ENCODE data around the gene SPACA9.

DNA sequence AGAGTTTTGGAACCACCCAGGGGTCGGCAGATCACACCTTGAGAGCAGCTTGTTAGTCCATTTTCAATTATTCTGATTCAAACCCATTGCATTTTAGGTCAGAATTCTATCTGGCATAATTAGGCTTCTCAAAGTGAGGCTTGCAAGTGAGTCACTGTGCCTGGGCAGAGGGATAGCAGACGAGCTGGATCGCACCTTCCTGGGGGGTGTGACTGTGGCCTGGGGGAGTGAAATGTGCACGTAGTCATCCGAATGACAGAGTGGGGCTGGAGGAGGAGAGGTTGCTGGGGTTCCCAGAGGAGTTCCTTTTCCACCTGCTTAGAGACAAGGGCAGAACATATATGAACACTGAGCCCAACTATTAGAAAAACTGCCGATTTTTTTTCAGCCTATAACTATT lies 31.7 kb downstream of the SPACA9 start:
- no peak for TF ChIP-seq POLR2A (IDR thresholded peaks at IDR 0.05; ENCODE audit: low read depth, low read length)
- TF ChIP-seq POLR2AphosphoS5 (IDR thresholded peaks at IDR 0.05; ENCODE audit: low read depth, low read length), result no peak
- TF ChIP-seq TAF1 (IDR thresholded peaks at IDR 0.05; ENCODE audit: low read depth, low read length), result no peak
- TF ChIP-seq PAX5 (IDR thresholded peaks at IDR 0.05; ENCODE audit: insufficient read depth, low read length, severe bottlenecking), result no peak
- no peak for TF ChIP-seq POU2F2 (IDR thresholded peaks at IDR 0.05; ENCODE audit: low read depth, low read length)

Data from GM12891 (cell line).